ENCODE results near the gene PKNOX2.

- TF ChIP-seq NFYB (IDR thresholded peaks at IDR 0.05; ENCODE audit: insufficient read depth, low read depth, low read length) = no peak
- no peak for TF ChIP-seq ZNF217 (IDR thresholded peaks at IDR 0.05)
- no peak for TF ChIP-seq NRF1 (conservative IDR thresholded peaks at IDR 0.05; ENCODE audit: low read depth, low read length)
- no peak for TF ChIP-seq CBFB (IDR thresholded peaks at IDR 0.05; ENCODE audit: low read depth)
- no peak for TF ChIP-seq POLR2A (IDR thresholded peaks at IDR 0.05; ENCODE audit: low read depth, low read length)
- TF ChIP-seq EZH2 (IDR thresholded peaks at IDR 0.05; ENCODE audit: borderline replicate concordance, control insufficient read depth, low read depth, low read length) = no peak
- TF ChIP-seq ZNF274 (IDR thresholded peaks at IDR 0.05; ENCODE audit: insufficient read depth, insufficient read length) = no peak
- no peak for TF ChIP-seq BCL11A (IDR thresholded peaks at IDR 0.05; ENCODE audit: low read depth, low read length)
- no peak for TF ChIP-seq MYC (IDR thresholded peaks at IDR 0.05; ENCODE audit: insufficient read depth, insufficient read length, insufficient replicate concordance, low read length, severe bottlenecking)
- no peak for TF ChIP-seq YBX1 (IDR thresholded peaks at IDR 0.05)
- no peak for TF ChIP-seq HDAC2 (IDR thresholded peaks at IDR 0.05)
- no peak for TF ChIP-seq EP300 (IDR thresholded peaks at IDR 0.05; ENCODE audit: borderline replicate concordance in 1 of 2, control insufficient read depth in 1 of 2, low read depth in 2 of 2, low read length in 2 of 2)
Observed at GRCh38 chr11:125381499-125382044, 217.0 kb downstream of the PKNOX2 start.

All from GM12878 (cell line).